HG03439 (cell line): Measurements from ENCODE around the gene SLCO3A1.

Source experiments
- ATAC-seq: cut with Tn5 transposase; IDR thresholded peaks from one replicate; pipeline ENCODE4 v1.9.1; 2021; ENCODE audit warnings: mild to moderate bottlenecking, moderate library complexity; ENCODE audit not compliant: unreplicated experiment

The SLCO3A1 gene

GRCh38 chr15:91936927-91937326 is 83.4 kb downstream of the SLCO3A1 start:
- no peak for ATAC-seq

- ATAC-seq, result no peak
These were observed 84.6 kb downstream of the SLCO3A1 start for GRCh38 chr15:91938136-91938535.

- ATAC-seq, result no peak
These were observed 85.9 kb downstream of the SLCO3A1 start for GRCh38 chr15:91939403-91939831.

GRCh38 chr15:91940496-91941381 is 87.2 kb downstream of the SLCO3A1 start:
- ATAC-seq, result no peak

- no peak for ATAC-seq
These were observed 88.6 kb downstream of the SLCO3A1 start for GRCh38 chr15:91941871-91942658.

GRCh38 chr15:91942720-91943394 is 89.3 kb downstream of the SLCO3A1 start:
- ATAC-seq, result no peak

GRCh38 chr15:91944331-91944730 is 90.8 kb downstream of the SLCO3A1 start:
- ATAC-seq, result no peak

GRCh38 chr15:91945385-91945784 is 91.9 kb downstream of the SLCO3A1 start:
- no peak for ATAC-seq

- ATAC-seq, result no peak
These were observed 92.6 kb downstream of the SLCO3A1 start for GRCh38 chr15:91946075-91946474.

- no peak for ATAC-seq
These were observed 93.2 kb downstream of the SLCO3A1 start for GRCh38 chr15:91946581-91947292.

- no peak for ATAC-seq
These were observed 93.8 kb downstream of the SLCO3A1 start for GRCh38 chr15:91947293-91947679.

- ATAC-seq, result no peak
These were observed 94.4 kb downstream of the SLCO3A1 start for GRCh38 chr15:91947683-91948608.

GRCh38 chr15:91949361-91949760 is 95.9 kb downstream of the SLCO3A1 start:
- no peak for ATAC-seq

- no peak for ATAC-seq
These were observed 96.5 kb downstream of the SLCO3A1 start for GRCh38 chr15:91950054-91950453.

- ATAC-seq, result no peak
These were observed 97.3 kb downstream of the SLCO3A1 start for GRCh38 chr15:91950631-91951329.

GRCh38 chr15:91952216-91952615 is 98.7 kb downstream of the SLCO3A1 start:
- ATAC-seq, result no peak

- ATAC-seq, result no peak
These were observed 99.9 kb downstream of the SLCO3A1 start for GRCh38 chr15:91953432-91953831.

GRCh38 chr15:91954292-91954691 is 100.8 kb downstream of the SLCO3A1 start:
- ATAC-seq, result no peak
